ENCODE data around the gene LRRC39. TPM values are rescaled to one million over a fixed set of nuclear protein-coding genes. Genes with fewer than 3 reads are reported as not detected.

LRRC39 gene
- total RNA-seq, 4 donors from 2014 or later, result 0.35 to 2.5 (median 2.3) TPM

- H3K27ac ChIP-seq, result no peak overlapping the region
- H3K27me3 ChIP-seq, result no peaks in the 10 kb centered on the region
- no peak for DNase-seq
- no peaks in the 10 kb centered on the region for H3K9me3 ChIP-seq
- H3K4me1 ChIP-seq, result peaks cover 0 to 3% (median 0%) of the 10 kb centered on the region in 4 donors
- no peak overlapping the region for H3K4me3 ChIP-seq
- TF ChIP-seq CTCF (IDR thresholded peaks at IDR 0.05), result no peak
- no peak for TF ChIP-seq POLR2A (IDR thresholded peaks at IDR 0.05)
- peaks cover 0 to 60% (median 0%) of the 10 kb centered on the region in 3 donors for H3K36me3 ChIP-seq
These were observed 31.1 kb downstream of the LRRC39 start for GRCh38 chr1:100146958-100147357.

GRCh38 chr1:100145116-100145515 lies 32.9 kb downstream of the LRRC39 start:
- Histone ChIP-seq H3K36me3 (peaks cover 0 to 77% (median 0%) of the 10 kb centered on the region in 3 donors), H3K27me3 (no peaks in the 10 kb centered on the region), H3K4me3 (no peak overlapping the region), H3K27ac (no peak overlapping the region), H3K4me1 (peaks cover 0 to 4% (median 0%) of the 10 kb centered on the region in 4 donors), H3K9me3 (no peaks in the 10 kb centered on the region)
- TF ChIP-seq CTCF (IDR thresholded peaks at IDR 0.05) (no peak), POLR2A (IDR thresholded peaks at IDR 0.05) (no peak)
- no peak for DNase-seq

- Histone ChIP-seq H3K9me3 (no peaks in the 10 kb centered on the region), H3K4me1 (peaks cover 0 to 4% (median 0%) of the 10 kb centered on the region in 4 donors), H3K4me3 (no peak overlapping the region), H3K27me3 (no peaks in the 10 kb centered on the region), H3K36me3 (peaks cover 0 to 88% (median 0%) of the 10 kb centered on the region in 3 donors), H3K27ac (no peak overlapping the region)
- no peak for DNase-seq
- TF ChIP-seq POLR2A (IDR thresholded peaks at IDR 0.05), result no peak
- TF ChIP-seq CTCF (IDR thresholded peaks at IDR 0.05), result no peak
These were observed 35.7 kb downstream of the LRRC39 start for GRCh38 chr1:100142343-100142742.

GRCh38 chr1:100141192-100141591 lies 36.9 kb downstream of the LRRC39 start:
- Histone ChIP-seq H3K4me1 (peaks cover 0 to 4% (median 0%) of the 10 kb centered on the region in 4 donors), H3K27ac (no peak overlapping the region), H3K36me3 (peaks cover 0 to 81% (median 0%) of the 10 kb centered on the region in 3 donors), H3K9me3 (no peaks in the 10 kb centered on the region), H3K4me3 (no peak overlapping the region), H3K27me3 (no peaks in the 10 kb centered on the region)
- no peak for TF ChIP-seq POLR2A (IDR thresholded peaks at IDR 0.05)
- TF ChIP-seq CTCF (IDR thresholded peaks at IDR 0.05), result no peak
- DNase-seq, result peak in 1 of 3 donors; percentile 55

- Histone ChIP-seq H3K4me3 (no peak overlapping the region), H3K27me3 (no peaks in the 10 kb centered on the region), H3K27ac (no peak overlapping the region), H3K4me1 (peaks cover 0 to 14% (median 0%) of the 10 kb centered on the region in 4 donors), H3K9me3 (no peaks in the 10 kb centered on the region), H3K36me3 (peaks cover 0 to 48% (median 0%) of the 10 kb centered on the region in 3 donors)
- no peak for DNase-seq
- TF ChIP-seq CTCF (IDR thresholded peaks at IDR 0.05), result no peak
- no peak for TF ChIP-seq POLR2A (IDR thresholded peaks at IDR 0.05)
These were observed 40.5 kb downstream of the LRRC39 start for GRCh38 chr1:100137602-100138001.

GRCh38 chr1:100134872-100135271 lies 43.2 kb downstream of the LRRC39 start:
- no peak overlapping the region for H3K4me3 ChIP-seq
- no peak overlapping the region for H3K27ac ChIP-seq
- no peaks in the 10 kb centered on the region for H3K27me3 ChIP-seq
- no peaks in the 10 kb centered on the region for H3K9me3 ChIP-seq
- no peak for DNase-seq
- peaks cover 0 to 15% (median 3%) of the 10 kb centered on the region in 4 donors for H3K4me1 ChIP-seq
- TF ChIP-seq POLR2A (IDR thresholded peaks at IDR 0.05) (no peak), CTCF (IDR thresholded peaks at IDR 0.05) (no peak)
- peaks cover 0 to 29% (median 0%) of the 10 kb centered on the region in 3 donors for H3K36me3 ChIP-seq
